ENCODE results near the gene FAM78A. TPM values are rescaled to one million over a fixed set of nuclear protein-coding genes. Genes with fewer than 3 reads are reported as not detected.

The FAM78A gene
- total RNA-seq, 1 donor from 2014 or later, result 1.9 TPM

- H3K36me3 ChIP-seq (ENCODE audit: control insufficient read depth, insufficient read depth, low read length), result no peaks in the 10 kb centered on the region
- no peak for DNase-seq (ENCODE audit: low read depth)
- TF ChIP-seq CTCF (IDR thresholded peaks at IDR 0.05; ENCODE audit: insufficient read depth, low read length, poor library complexity, severe bottlenecking), result no peak
- H3K27me3 ChIP-seq (ENCODE audit: control insufficient read depth, insufficient read depth, low read length), result peaks cover 3% of the 10 kb centered on the region
- no peak overlapping the region for H3K4me3 ChIP-seq (ENCODE audit: low read depth, low read length)
Measured at GRCh38 chr9:131303381-131304321, 27.3 kb upstream of the FAM78A start.

GRCh38 chr9:131302244-131303075 lies 26.1 kb upstream of the FAM78A start:
- no peaks in the 10 kb centered on the region for H3K36me3 ChIP-seq (ENCODE audit: control insufficient read depth, insufficient read depth, low read length)
- no peak for TF ChIP-seq CTCF (IDR thresholded peaks at IDR 0.05; ENCODE audit: insufficient read depth, low read length, poor library complexity, severe bottlenecking)
- no peak overlapping the region for H3K4me3 ChIP-seq (ENCODE audit: low read depth, low read length)
- H3K27me3 ChIP-seq (ENCODE audit: control insufficient read depth, insufficient read depth, low read length), result peaks cover 3% of the 10 kb centered on the region
- no peak for DNase-seq (ENCODE audit: low read depth)

- H3K4me3 ChIP-seq (ENCODE audit: low read depth, low read length), result no peak overlapping the region
- no peak for DNase-seq (ENCODE audit: low read depth)
- peaks cover 3% of the 10 kb centered on the region for H3K27me3 ChIP-seq (ENCODE audit: control insufficient read depth, insufficient read depth, low read length)
- no peak for TF ChIP-seq CTCF (IDR thresholded peaks at IDR 0.05; ENCODE audit: insufficient read depth, low read length, poor library complexity, severe bottlenecking)
- H3K36me3 ChIP-seq (ENCODE audit: control insufficient read depth, insufficient read depth, low read length), result no peaks in the 10 kb centered on the region
Measured at GRCh38 chr9:131300444-131300843, 24.1 kb upstream of the FAM78A start.

GRCh38 chr9:131299961-131300347 lies 23.6 kb upstream of the FAM78A start:
- Histone ChIP-seq H3K36me3 (ENCODE audit: control insufficient read depth, insufficient read depth, low read length) (no peaks in the 10 kb centered on the region), H3K4me3 (ENCODE audit: low read depth, low read length) (no peak overlapping the region), H3K27me3 (ENCODE audit: control insufficient read depth, insufficient read depth, low read length) (peaks cover 3% of the 10 kb centered on the region)
- DNase-seq (ENCODE audit: low read depth), result no peak
- no peak for TF ChIP-seq CTCF (IDR thresholded peaks at IDR 0.05; ENCODE audit: insufficient read depth, low read length, poor library complexity, severe bottlenecking)

DNA sequence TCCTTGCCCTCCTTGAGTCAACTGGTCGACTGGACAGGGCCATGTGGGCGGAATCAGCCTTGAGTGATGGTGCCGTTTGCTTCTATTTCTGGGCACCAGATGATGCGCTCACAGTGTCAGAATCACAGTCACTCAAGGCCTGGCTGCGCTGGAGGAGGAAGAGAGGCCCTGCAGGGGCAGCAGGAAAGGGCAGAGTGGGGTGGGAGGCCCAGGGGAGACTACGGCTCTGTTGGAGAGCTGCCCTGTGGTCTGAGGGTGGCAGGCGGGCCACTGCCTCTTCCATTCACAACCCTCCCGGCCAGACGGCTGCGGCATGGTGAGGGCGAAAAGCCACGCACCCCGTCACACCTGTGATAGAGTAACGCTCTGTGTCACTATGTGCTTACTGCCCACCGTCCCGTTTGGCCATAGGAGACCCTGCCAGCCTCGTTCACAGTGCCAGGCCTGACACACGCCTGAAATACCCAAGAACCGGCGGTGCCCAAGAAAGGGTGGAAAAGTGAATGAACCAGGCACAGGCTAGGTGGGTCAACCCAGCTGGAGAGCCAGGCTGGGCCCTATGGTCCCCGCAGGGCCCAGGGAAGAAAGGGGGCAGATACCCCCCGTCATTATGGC lies 23.1 kb upstream of the FAM78A start:
- DNase-seq (ENCODE audit: low read depth), result no peak
- no peaks in the 10 kb centered on the region for H3K36me3 ChIP-seq (ENCODE audit: control insufficient read depth, insufficient read depth, low read length)
- no peak for TF ChIP-seq CTCF (IDR thresholded peaks at IDR 0.05; ENCODE audit: insufficient read depth, low read length, poor library complexity, severe bottlenecking)
- H3K27me3 ChIP-seq (ENCODE audit: control insufficient read depth, insufficient read depth, low read length), result peaks cover 3% of the 10 kb centered on the region
- H3K4me3 ChIP-seq (ENCODE audit: low read depth, low read length), result no peak overlapping the region

Data from kidney epithelial cell (primary cell).